ENCODE data around the gene SSTR3. TPM values are rescaled to one million over a fixed set of nuclear protein-coding genes. Genes with fewer than 3 reads are reported as not detected.
A peak's percentile ranks its signal among the peaks of the same experiment; 100 is the strongest.

Gene SSTR3
- total and polyA plus RNA-seq, 9 of the 15 experiments (the other 6 are each of a cell fraction or from before 2014, with no cell fraction given), result 0.03 TPM; not detected in 8

DNA sequence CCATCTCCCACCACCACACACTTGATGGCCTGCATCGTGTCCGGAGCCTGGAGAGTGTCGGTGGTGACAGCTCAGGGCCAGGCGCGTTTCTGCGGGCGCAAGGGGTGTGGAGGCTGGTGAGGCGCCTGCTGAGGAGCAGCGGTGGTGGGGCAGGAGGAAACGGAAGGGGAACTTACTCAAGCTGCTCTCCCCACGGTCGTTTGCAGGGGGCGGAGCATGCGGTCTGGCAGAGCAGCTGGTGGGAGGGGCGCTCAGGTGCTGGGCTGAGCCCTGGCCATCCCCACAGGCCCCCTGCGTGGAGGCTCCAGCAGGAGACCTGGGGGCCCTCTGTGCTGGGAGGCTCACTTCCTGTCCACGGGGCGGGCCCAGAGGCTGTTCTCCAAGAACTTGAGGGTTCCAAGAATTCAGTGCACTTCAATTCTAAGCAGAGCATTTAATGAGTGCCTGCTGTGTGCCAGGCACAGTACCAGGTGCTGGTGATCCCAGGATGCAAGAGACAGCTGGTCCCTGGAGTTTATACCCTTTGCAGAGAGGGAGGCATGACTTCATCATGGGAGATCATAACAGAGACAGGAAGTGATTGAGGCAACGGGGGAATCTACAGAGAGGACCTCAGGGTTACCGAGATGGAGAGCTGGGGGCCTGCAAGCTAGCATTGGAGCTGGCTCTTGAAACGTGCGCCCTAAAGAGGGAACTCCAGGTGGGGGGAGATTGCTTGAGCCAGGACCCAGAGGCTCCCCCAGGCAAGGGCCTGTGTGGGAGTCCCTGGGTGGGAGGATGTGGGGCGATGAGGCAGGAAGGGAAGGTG lies 32.0 kb upstream of the SSTR3 start, which contains the start of gene RAC2 (continued):
- TF ChIP-seq, protein P1, sequence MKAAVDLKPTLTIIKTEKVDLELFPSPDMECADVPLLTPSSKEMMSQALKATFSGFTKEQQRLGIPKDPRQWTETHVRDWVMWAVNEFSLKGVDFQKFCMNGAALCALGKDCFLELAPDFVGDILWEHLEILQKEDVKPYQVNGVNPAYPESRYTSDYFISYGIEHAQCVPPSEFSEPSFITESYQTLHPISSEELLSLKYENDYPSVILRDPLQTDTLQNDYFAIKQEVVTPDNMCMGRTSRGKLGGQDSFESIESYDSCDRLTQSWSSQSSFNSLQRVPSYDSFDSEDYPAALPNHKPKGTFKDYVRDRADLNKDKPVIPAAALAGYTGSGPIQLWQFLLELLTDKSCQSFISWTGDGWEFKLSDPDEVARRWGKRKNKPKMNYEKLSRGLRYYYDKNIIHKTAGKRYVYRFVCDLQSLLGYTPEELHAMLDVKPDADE (conservative IDR thresholded peaks at IDR 0.05; ENCODE audit: control insufficient read depth, low read depth, low read length), result 0 out of 2 replicates have a peak, but pooled peaks have one; percentile 53
- TF ChIP-seq NFXL1 (CRISPR knock-in tag; IDR thresholded peaks at IDR 0.05) (no peak), HDAC2 (IDR thresholded peaks at IDR 0.05) (peak; percentile 54; the same call in 1 of the 2 replicates), RFX5 (IDR thresholded peaks at IDR 0.05; ENCODE audit: low read depth, low read length) (no peak), SETDB1 (IDR thresholded peaks at IDR 0.05; ENCODE audit: low read length) (no peak), ZNF224 (CRISPR knock-in tag; IDR thresholded peaks at IDR 0.05) (no peak), SLC30A9 (CRISPR knock-in tag; IDR thresholded peaks at IDR 0.05) (no peak), DEAF1 (CRISPR knock-in tag; IDR thresholded peaks at IDR 0.05) (no peak), CBX8 (IDR thresholded peaks at IDR 0.05; ENCODE audit: borderline replicate concordance, extremely low read depth, low read depth, low read length, poor library complexity, severe bottlenecking) (no peak), EP300 (IDR thresholded peaks at IDR 0.05; ENCODE audit: low read length) (0 out of 2 replicates have a peak, but pooled peaks have one; percentile 10), NFIC (IDR thresholded peaks at IDR 0.05) (peak; percentile 36), ZNF77 (CRISPR knock-in tag; IDR thresholded peaks at IDR 0.05) (no peak), ARID3B (CRISPR knock-in tag; IDR thresholded peaks at IDR 0.05; ENCODE audit: borderline replicate concordance) (no peak), ZNF253 (CRISPR knock-in tag; conservative IDR thresholded peaks at IDR 0.05) (no peak)
- TF ChIP-seq, protein P2, sequence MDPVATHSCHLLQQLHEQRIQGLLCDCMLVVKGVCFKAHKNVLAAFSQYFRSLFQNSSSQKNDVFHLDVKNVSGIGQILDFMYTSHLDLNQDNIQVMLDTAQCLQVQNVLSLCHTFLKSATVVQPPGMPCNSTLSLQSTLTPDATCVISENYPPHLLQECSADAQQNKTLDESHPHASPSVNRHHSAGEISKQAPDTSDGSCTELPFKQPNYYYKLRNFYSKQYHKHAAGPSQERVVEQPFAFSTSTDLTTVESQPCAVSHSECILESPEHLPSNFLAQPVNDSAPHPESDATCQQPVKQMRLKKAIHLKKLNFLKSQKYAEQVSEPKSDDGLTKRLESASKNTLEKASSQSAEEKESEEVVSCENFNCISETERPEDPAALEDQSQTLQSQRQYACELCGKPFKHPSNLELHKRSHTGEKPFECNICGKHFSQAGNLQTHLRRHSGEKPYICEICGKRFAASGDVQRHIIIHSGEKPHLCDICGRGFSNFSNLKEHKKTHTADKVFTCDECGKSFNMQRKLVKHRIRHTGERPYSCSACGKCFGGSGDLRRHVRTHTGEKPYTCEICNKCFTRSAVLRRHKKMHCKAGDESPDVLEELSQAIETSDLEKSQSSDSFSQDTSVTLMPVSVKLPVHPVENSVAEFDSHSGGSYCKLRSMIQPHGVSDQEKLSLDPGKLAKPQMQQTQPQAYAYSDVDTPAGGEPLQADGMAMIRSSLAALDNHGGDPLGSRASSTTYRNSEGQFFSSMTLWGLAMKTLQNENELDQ (CRISPR knock-in tag; IDR thresholded peaks at IDR 0.05; ENCODE audit: borderline replicate concordance), result no peak
- TF ChIP-seq, protein P3, sequence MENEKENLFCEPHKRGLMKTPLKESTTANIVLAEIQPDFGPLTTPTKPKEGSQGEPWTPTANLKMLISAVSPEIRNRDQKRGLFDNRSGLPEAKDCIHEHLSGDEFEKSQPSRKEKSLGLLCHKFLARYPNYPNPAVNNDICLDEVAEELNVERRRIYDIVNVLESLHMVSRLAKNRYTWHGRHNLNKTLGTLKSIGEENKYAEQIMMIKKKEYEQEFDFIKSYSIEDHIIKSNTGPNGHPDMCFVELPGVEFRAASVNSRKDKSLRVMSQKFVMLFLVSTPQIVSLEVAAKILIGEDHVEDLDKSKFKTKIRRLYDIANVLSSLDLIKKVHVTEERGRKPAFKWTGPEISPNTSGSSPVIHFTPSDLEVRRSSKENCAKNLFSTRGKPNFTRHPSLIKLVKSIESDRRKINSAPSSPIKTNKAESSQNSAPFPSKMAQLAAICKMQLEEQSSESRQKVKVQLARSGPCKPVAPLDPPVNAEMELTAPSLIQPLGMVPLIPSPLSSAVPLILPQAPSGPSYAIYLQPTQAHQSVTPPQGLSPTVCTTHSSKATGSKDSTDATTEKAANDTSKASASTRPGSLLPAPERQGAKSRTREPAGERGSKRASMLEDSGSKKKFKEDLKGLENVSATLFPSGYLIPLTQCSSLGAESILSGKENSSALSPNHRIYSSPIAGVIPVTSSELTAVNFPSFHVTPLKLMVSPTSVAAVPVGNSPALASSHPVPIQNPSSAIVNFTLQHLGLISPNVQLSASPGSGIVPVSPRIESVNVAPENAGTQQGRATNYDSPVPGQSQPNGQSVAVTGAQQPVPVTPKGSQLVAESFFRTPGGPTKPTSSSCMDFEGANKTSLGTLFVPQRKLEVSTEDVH (IDR thresholded peaks at IDR 0.05; ENCODE audit: low read depth, partially characterized antibody), result no peak

Measured in K562 (cell line).